ENCODE results near the gene ARL6IP4.

DNA sequence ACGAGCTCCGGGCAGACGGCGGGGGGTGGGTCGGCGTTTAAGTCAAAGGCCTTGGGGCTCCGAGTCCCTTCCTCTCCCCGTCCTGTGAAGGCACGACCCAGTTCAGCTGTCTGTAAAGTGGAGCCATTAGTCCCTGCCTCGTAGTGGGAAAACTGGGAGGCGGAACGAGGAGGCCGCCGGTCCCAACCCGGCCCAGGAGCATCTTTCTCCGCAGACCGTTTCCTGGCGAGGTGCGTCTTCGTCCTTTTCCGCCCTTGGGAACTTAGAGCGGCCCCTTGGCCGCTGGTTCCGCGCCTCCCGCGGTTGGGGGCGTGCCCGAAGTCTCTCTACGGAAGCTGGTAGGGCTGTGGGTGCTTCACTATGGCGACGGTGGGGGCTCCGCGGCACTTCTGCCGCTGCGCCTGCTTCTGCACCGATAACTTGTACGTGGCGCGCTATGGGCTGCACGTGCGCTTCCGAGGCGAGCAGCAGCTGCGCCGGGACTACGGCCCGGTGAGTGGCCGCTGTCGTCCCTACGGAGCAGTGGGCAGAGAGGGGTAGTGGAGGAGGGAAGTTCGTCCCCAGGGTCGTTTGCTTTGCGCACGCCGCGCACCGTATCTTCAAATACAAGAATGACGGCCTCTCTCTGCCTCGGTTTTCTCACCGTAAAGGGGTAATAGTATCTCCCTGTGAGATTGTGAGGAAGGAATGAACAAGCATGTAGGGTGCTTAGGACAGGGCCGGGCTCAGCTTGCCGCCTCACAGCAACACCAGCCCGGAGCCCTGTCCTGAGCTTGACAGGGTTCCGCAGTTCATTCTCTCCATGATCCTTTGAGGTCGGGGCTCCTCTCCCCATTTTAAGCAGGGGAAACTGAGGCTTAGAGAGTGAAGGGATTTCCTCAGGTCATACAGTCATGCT is 5.3 kb upstream of the ARL6IP4 start, which contains the start of gene OGFOD2:
- TF ChIP-seq CTCF (IDR thresholded peaks at IDR 0.05) (0 out of 2 replicates have a peak, but pooled peaks have one; percentile 3), ZFX (IDR thresholded peaks at IDR 0.05; ENCODE audit: borderline replicate concordance) (no peak)
